SKM-1 treated with dmso at 0.1 percent for 144 hours (cell line): Measurements from ENCODE around the gene COX7B.
"Not testable (repeated sequence)": the region's sequence is repeated elsewhere in the genome, so short reads cannot be mapped to it uniquely, and the experiment has no call there.

ENCODE experiments used
- DNase-seq: peaks from one replicate; lab custom pipeline; 2025; ENCODE audit not compliant: unreplicated experiment; lab: John Stamatoyannopoulos, UW

COX7B gene, protein sequence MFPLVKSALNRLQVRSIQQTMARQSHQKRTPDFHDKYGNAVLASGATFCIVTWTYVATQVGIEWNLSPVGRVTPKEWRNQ

DNA sequence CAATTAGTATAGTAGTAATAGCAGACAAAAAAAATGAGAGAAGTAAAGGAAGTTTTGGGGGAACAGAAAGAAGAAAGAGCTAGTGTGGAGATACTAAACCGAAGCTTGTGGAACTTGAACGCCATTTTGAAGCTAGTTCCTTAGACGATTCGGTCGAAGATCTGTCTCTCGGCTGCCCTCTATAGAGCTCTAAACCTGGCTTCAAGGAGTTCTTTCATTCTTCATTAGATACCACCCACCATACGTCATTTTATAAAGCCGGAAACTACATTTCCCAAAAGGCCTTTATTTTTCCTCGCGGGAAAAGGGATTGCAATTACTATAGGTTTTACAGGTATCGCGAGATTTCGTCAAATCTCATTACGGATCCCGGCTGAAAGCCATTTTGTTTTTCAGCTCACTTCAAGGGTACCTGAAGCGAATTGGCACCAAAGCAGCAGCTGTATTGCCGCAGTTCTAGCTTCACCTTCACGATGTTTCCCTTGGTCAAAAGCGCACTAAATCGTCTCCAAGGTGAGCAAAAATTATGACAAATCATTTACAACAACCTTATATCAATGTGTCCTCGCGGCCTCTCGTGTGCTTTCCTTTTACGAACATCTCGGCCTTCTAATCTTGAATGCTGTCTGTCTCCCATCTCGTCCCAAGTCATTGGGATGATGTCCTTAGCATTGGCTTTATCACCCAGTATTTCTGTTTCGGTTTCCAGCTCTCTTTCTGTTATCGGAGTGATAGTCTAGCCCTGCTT is at the start of gene COX7B:
COX7B (plus strand) TSS at position 388 of the 748 bp plus-strand sequence; CDS start at position 474, 86 bp downstream.
- peak; percentile 92 for DNase-seq

DNA sequence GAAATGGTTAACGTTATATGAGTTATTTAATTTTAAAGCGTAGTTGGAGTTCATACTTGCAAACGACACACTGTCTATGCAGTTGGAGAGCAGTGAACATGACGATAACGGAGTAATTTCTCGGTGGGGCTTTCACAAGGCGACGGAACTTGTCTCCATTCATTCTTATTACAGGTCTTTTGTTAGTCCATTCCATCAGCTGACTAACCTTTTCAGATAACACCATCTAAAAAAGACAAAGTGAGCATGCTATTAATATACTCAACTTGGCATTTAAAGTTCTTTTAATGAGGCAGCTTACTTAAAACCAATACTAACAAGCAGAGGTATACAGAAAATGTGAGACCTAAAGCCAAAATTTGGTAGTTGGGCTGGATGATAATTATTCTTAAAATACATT is 23.9 kb upstream of the COX7B start:
- DNase-seq, result no peak

DNA sequence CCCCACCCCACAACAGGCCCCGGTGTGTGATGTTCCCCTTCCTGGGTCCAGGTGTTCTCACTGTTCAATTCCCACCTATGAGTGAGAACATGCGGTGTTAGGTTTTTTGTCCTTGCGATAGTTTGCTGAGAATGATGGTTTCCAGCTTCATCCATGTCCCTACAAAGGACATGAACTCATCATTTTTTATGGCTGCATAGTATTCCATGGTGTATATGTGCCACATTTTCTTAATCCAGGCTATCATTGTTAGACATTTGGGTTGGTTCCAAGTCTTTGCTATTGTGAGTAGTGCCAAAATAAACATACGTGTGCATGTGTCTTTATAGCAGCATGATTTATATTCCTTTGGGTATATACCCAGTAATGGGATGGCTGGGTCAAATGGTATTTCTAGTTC is 17.9 kb upstream of the COX7B start:
- DNase-seq, result not testable (repeated sequence)

DNA sequence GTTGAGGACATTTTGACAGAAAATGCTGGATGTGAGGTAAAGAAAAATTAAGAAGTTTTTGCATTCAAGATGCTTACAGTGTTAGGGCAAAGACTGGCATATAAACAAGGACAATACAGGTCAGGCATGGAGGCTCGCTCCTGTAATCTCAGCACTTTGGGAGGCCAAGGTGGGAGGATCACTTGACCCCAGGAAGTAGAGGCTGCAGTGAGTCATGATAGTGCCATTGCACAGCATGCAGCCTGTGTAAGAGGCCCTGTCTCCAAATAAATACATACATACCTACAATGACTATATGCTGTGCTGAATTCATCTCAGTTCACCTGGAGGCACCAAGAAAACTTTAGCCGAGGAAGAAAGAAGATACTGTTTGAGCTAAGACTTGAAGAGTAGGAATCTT is 6.4 kb upstream of the COX7B start:
- no peak for DNase-seq

DNA sequence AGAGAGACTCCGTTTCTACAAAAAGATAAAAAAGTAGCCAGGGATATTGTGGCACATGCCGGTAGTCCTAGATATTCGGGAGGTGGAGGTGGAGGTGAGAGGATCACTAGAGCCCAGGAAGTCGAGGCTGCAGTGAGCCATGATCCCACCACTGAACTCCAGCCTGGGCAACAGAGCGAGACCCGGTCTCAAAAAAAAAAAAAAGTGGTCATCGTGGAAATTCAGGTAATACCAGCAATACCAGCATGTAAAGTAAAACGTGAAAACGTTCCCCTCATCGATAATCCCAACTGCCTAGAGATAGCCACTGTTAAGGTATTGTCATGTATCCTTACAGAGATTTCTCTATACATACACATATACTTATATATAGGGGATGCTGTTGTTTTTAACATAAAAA is 5.6 kb upstream of the COX7B start:
- DNase-seq, result no peak

DNA sequence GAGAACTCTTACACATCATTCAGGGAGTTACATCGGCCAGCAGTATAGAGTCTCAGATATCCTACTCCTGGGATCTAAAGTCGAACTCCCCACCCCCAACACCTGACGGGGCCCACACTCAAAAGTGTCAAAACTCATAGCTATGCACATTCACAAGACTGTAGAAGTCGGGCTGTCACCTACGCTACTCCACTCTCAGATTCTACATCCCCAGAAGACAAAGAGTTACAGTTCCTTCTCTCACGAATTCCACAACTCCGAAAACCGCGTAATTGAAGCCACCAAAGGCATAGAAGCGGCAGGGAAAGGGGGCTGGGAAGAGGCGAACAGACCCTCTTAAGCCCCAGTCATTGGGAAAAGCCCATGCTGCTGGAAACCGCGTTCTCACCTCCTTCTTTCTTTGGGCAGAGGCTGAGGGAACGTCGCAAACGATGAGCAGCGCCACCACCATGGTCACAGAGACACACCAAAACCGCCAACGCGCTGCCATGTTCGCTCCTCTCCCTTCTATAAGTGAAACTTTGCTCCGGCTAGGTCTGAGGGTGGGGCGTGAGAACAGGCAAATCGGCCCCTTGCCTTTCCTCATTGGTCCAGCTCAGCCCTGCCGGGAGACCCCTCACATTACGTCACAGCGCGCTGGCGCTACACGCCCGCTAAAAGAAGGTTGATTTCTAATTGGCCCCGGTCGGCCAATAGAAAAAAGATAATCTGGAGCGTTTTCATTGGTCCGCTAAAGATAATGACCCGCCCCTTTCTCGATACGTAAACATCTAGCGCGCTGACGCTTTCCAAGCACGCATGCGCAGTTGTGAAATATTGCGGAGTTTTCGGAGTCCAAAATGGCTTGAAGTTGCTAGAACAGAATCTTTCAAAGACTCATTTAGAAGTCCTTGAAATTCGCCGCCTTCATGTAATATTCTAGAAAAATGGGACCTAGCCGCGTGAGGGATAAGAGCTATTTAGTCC is 4.1 kb upstream of the COX7B start, which contains the start of gene MAGT1:
MAGT1 (minus strand) TSS at position 515 of the 966 bp plus-strand sequence; CDS start at position 490, 25 bp downstream.
- DNase-seq, result peak; percentile 83

DNA sequence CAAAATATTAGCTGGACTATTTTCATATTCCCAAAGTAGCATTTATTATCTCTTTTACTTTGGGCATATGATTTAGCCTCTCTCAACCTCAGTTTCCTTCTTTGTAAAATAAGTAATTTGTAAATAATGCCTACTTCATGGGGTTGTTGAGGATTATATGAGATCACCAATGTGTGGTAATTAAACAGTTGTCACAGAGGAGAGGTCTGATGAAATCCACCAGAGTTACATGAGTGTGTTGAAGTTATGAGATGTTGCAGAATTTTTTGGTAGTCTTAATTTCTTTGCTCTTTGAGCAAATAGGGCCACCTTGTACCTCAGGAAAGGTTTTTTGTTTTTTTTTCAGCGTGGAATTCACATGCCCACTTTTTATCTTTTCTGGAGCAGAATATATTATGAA is 1.4 kb downstream of the COX7B start:
- peak; percentile 23 for DNase-seq

DNA sequence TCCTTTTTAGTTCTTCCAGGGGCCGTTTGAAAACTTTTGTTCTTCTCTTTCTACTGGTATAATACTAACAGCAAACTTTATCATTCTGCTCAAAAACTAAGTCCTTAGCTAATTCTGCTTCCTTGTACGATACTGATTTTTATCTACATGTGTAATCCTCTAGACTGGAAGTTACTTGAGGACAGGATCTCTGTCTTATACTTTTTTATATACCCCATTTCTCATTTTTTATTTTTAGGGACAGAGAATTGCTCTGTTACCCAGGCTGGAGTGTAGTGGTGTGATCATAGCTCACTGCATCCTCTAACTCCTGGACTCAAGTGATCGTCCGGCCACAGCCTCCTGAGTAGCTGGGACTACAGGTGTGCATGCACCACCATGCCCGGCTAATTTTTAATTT is 2.2 kb downstream of the COX7B start:
- DNase-seq, result no peak

DNA sequence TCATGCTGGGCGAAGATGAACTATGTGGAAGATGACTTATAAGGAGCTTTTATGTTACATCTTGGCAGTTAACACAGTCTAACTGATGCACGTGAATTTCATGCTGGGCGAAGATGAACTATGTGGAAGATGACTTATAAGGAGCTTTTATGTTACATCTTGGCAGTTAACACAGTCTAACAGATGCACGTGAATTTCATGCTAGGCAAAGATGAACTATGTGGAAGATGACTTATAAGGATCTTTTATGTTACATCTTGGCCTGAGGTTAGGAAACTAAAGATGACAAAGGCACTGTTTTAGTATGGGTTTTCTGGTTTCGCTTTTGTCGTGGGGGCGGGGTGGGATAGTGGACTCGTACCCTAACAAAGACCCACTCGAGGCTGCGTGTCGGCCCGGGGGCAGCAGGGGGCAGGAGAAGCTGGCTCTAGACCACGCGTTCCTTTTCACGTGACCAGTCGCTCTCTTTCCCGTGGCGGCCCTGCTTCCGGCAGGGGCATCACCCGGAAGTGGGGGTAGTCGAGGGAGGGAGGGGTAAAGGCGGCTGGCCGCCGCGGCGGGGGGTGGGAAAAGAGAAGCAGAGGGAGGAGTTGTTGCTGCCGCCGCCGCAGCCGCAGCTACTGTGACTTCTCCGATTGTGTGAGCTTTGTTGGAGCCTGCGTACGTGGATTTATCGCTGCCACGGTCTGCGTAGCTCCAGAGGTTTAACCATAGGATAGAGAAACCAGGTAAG is 11.0 kb downstream of the COX7B start, which contains the start of gene ATP7A:
ATP7A (plus strand) TSS at position 586 of the 733 bp plus-strand sequence. CDS start 60,949 bp downstream, outside the sequence.
- peak; percentile 82 for DNase-seq

DNA sequence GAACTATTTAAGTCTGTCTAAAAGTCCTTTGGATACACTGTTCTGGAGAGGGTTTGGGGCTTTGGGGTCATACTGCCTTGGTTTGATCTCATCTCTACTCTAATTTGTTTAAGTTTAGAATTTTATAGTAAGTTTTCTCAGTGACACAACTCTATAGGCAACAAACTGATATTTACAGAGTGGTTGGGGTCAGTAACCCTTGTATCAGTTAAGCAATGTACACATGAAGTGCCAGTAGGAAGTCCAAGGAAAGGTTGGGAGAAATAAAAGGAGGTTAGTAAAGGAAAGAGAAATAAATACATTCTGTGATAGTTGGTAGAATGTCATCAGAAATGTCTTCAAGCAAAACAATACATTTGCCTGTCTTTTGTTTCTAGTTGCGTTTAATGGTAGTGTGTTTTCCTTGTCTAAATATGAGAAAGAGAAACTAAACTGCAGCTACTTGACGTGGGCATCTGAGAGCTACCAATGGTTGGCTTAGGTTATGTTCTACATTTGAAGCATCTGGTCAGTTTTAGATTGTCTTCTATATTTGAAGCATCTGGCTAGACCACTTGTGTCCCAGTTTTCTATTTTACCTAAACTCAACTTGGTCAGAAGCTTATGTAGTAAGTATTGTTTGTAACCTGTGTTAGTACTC is 18.1 kb downstream of the COX7B start:
- DNase-seq, result no peak

DNA sequence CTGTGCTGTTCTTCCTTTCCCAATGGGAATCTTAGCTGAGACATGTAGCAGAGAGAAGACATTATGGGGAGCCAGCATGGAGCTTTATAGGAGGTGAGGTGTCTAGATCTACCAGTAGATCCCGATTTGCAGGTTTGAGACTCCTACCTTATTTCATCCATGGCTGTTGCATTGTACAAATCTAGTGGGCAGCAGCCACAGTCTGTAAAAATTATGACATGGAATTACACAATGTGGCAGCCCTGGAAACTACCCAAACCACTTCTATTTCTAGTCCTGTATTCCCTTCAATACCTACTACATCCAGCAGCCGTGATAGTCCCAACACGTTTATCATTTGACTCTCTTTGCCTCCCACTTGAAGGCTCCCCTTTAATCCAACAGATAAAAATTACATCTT is 19.3 kb downstream of the COX7B start:
- DNase-seq, result peak; percentile 44

DNA sequence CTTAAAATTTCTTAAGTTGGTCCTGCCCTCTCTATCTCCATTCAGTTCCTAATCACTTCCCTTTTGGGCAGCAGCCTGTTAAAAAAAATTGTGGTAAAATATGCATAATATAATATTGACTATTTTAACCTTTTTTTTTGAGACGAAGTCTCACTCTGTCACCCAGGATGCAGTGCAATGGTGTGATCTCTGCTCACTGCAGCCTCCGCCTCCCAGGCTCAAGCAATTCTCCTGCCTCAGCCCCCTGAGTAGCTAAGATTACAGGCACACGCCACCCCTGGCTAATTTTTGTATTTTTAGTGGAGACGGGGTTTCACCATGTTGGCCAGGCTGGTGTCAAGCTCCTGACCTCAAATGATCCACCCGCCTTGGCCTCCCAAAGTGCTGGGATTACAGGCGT is 20.1 kb downstream of the COX7B start:
- not testable (repeated sequence) for DNase-seq

DNA sequence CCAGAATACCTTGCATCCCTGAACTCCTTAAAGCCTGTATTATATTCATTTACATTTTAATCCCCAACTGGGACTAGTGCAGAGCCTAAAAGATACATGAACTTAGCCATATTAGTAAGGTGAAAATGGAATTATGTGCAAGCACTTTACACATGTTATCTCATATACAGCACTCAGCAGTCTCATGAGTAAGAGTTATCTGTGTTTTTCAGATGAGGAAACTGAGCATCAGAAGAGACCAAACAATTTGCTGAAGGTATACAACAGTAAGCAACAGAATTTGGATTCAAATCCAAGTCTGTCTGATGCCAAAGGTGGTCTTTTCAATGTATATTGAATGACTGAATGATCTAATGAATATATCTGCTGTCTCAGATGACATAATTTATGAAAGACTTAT is 23.5 kb downstream of the COX7B start:
- DNase-seq, result no peak

DNA sequence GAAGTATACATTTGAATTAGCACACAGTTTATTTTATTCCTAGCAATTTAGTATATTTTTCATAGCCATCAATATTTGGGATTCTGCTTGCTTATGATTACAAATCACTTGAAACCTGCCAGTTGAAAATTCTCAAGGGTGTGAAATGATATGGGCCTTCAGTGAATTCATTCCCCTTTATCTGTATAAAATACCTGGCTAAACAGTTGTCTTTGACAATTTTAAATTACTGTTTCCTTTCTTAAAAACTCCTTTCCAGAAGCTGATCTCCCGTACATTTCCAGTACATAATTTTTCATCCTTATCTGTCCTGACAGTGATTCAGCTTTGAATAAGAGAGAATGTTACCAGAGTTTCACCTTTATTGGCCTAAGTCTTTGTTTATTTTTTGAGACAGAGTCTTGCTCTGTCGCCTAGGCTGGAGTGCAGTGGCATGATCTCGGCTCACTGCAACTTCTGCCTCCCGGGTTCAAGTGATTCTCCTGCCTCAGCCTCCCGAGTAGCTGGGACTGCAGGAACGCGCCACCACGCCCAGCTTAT is 25.1 kb downstream of the COX7B start:
- DNase-seq, result no peak

DNA sequence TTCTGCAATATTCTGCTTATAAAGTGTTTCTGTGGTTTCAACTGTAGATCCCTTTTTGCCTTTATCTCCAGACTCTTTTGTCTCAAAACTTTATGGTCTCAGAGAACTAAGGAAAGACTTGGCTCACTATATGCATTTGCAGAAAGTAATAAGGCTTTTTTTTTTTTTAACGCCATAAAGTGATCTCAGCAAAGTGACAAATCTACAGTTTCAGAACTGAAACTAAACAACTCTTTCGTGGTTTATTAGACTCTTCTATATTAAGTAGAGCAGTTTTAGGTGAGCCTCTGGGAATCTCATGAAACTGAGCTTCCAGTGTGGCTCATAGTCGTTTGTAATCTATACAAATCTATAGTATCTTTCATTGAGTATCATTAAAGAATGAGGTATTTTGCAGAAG is 26.5 kb downstream of the COX7B start:
- DNase-seq, result no peak

DNA sequence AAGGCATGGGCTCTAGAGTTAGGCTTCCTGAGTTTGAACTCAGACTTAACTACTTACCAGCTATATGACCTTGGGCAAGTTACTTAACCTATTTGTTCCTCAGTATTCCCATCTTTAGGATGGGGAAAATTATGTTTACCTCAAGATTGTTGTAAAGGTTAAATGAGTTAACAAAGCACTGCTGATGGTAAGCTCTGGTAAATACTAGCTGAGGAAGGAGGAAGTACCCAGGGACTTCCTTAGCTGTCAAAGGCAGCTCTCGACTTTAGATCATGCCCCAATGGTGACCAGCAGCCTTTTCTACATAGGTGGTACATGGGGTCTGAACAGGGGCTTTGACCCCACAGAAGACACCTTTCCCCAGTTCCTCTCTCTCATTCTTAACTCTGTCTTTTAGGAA is 31.3 kb downstream of the COX7B start:
- no peak for DNase-seq

DNA sequence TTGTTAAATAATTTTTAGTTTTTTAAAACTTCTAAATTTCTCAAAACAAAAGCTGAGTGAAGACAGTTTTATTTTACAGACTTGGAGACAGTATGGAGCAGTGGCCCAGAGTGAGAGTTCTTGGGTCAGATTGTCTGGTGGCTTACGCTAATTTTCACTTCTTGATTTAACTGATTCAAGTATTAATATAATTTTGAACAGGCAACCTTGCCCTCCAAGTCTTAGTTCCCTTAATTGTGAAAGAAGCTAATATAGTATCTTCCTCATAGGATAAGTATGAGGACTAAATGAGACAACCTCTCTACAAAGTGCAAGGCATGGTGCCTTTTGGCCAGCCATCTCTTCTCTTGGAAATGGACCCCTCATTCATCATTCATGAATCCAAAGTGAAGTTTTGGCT is 36.6 kb downstream of the COX7B start:
- no peak for DNase-seq

DNA sequence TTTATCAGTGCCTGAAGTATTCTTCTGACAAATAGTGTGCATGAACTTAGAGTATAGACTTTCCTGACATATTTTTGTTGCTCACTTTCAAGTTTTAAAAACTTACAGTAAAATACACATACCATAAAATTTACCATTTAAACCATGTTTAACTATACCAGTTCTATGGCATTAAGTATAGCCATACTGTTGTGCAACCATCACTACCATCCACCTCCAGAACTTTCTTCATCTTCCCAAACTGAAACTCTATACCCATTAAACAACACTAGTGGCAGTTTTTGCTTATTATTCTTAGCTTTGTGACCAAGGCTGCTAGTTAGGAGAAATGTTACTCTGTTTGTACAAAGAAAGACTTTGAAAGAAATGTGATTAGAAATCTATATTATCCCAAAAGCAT is 37.0 kb downstream of the COX7B start:
- no peak for DNase-seq

DNA sequence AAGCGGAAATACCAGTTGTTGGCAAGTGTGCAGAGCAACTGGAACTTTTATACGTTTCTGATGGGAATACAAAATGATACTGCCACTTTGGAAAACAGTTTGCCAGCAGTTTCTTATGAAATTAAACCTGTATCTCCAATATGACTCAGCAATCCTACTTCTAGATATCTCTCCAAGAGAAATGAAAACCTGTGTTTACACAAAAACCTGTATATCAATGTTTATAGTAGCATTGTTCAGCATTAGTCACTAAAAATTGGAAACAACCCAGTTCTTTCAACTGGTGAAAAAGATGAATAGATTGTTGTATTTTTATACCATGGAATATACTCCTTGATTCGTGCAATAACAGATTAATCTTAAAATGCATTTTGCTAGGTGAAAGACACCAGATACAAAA is 38.0 kb downstream of the COX7B start:
- no peak for DNase-seq

DNA sequence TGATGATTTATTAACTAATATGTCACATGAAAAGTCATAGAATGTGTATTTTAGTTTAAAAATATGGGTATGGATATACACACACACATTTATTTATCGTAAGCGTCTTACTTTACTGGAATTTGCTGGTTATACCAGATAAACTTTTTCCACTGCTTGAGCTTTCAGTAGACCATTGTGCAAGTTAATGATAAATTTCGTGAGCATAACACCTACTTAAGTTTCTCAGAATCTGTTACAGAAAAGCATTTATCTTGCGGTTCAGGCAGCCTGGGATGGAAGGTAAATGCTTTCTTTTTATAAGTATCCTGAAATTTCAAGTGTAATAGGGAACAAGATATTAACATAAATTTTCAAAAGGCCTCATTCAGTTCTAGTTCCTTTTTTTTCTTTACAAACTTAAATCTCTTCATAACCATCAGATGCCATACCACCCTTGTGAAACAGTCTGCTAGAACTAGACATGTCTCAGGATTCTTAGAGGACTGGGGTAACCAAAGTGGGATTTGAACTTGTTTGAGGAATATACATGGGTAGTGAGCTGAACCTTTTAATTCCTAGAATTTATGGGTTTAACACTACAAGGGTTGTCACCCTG is 38.9 kb downstream of the COX7B start:
- DNase-seq, result no peak
